Vagina (tissue), 2 donors: ENCODE results near the gene KDM3A. TPM values are rescaled to one million over a fixed set of nuclear protein-coding genes. Genes with fewer than 3 reads are reported as not detected.

Experiments
- DNase-seq, 2 donors: peaks; one replicate each; pipeline ENCODE4 v3.0.0-alpha.2; 2017; ENCODE audit errors: extremely low spot score in 2 of 2
- H3K27ac ChIP-seq: fragments of 200-600 bp; sonication (generic); one replicate; pipeline ENCODE4 v1.5.1; 2019
- H3K27me3 ChIP-seq: fragments of 200-600 bp; sonication (generic); one replicate; pipeline ENCODE4 v1.5.1; 2019
- H3K36me3 ChIP-seq, 2 donors: fragments of 200-600 bp; sonication (generic); one replicate each; pipeline ENCODE4 v1.5.1; 2017 to 2019
- H3K4me1 ChIP-seq: fragments of 200-600 bp; sonication (generic); one replicate; pipeline ENCODE4 v1.5.1; 2019
- H3K4me3 ChIP-seq, 2 donors: fragments of 200-600 bp; sonication (generic); 1 replicate in 1 of 2; 2 replicates in 1 of 2; pipeline ENCODE4 v1.5.1; 2016 to 2019
- H3K9me3 ChIP-seq: fragments of 200-600 bp; sonication (generic); one replicate; pipeline ENCODE4 v1.5.1; 2019
- CTCF ChIP-seq, 3 experiments: fragments of 450-650 bp in 2 of 3; fragments of 200-600 bp in 1 of 3; sonication (generic) in 1 of 3; IDR thresholded peaks; one replicate each; pipeline ENCODE4 v1.5.1; 2017 to 2019; ENCODE audit warnings: antibody characterized with exemption in 3 of 3, mild to moderate bottlenecking in 2 of 3, moderate library complexity in 2 of 3
- POLR2A ChIP-seq, 2 donors: fragments of 450-650 bp; IDR thresholded peaks; one replicate each; pipeline ENCODE4 v1.6.1; 2017; ENCODE audit warnings: antibody characterized with exemption in 2 of 2, mild to moderate bottlenecking in 2 of 2, moderate library complexity in 2 of 2
- POLR2AphosphoS5 ChIP-seq, 2 donors: sonication (generic); formaldehyde crosslinking; IDR thresholded peaks; one replicate each; pipeline ENCODE4 v1.9.0; 2017; ENCODE audit warnings: antibody characterized with exemption in 2 of 2, mild to moderate bottlenecking in 2 of 2, low read depth in 1 of 2; ENCODE audit not compliant: insufficient read depth in 1 of 2
- intact Hi-C: fragments of 100-400 bp; cut with DNase I; formaldehyde crosslinking; loops from one replicate; pipeline ENCODE4 v1.15.1; 2023
- total RNA-seq: library from RNA; depleted of rRNA; stranded (reverse); fragments of >200 nt; gene quantifications from one replicate; pipeline ENCODE4 v1.2.3, GENCODE V29; 2016

KDM3A gene
- total RNA-seq, 1 donor from 2014 or later: 38.3 TPM

- intact Hi-C loops: no loop called here
- no peak for DNase-seq
- Histone ChIP-seq H3K9me3 (no peaks in the 10 kb centered on the region), H3K4me3 (no peak overlapping the region), H3K4me1 (no peaks in the 10 kb centered on the region), H3K36me3 (peaks cover 0 to 90% of the 10 kb centered on the region in 2 donors), H3K27ac (no peak overlapping the region), H3K27me3 (no peaks in the 10 kb centered on the region)
- TF ChIP-seq CTCF (IDR thresholded peaks at IDR 0.05) (no peak), POLR2A (IDR thresholded peaks at IDR 0.05) (no peak), POLR2AphosphoS5 (IDR thresholded peaks at IDR 0.05; ENCODE audit: insufficient read depth in 1 of 2, low read depth in 1 of 2) (no peak)
These were observed 20.0 kb downstream of the KDM3A start for GRCh38 chr2:86461042-86461743.

GRCh38 chr2:86464652-86465051, 23.5 kb downstream of the KDM3A start:
- H3K4me1 ChIP-seq: no peaks in the 10 kb centered on the region
- TF ChIP-seq POLR2A (IDR thresholded peaks at IDR 0.05) (no peak), POLR2AphosphoS5 (IDR thresholded peaks at IDR 0.05; ENCODE audit: insufficient read depth in 1 of 2, low read depth in 1 of 2) (no peak), CTCF (IDR thresholded peaks at IDR 0.05) (no peak)
- no peaks in the 10 kb centered on the region for H3K27me3 ChIP-seq
- no peak for DNase-seq
- intact Hi-C loops: loop anchor here (2.0 kb wide), 1 partner anchor 16 kb away; no protein-coding TSS in a partner anchor
- no peak overlapping the region for H3K4me3 ChIP-seq
- no peaks in the 10 kb centered on the region for H3K9me3 ChIP-seq
- H3K36me3 ChIP-seq: peaks cover 0 to 92% of the 10 kb centered on the region in 2 donors
- no peak overlapping the region for H3K27ac ChIP-seq

- no peak for DNase-seq
- H3K27me3 ChIP-seq: no peaks in the 10 kb centered on the region
- H3K36me3 ChIP-seq: peaks cover 0 to 86% of the 10 kb centered on the region in 2 donors
- no peaks in the 10 kb centered on the region for H3K9me3 ChIP-seq
- no peak for TF ChIP-seq POLR2A (IDR thresholded peaks at IDR 0.05)
- TF ChIP-seq CTCF (IDR thresholded peaks at IDR 0.05): no peak
- no peak for TF ChIP-seq POLR2AphosphoS5 (IDR thresholded peaks at IDR 0.05; ENCODE audit: insufficient read depth in 1 of 2, low read depth in 1 of 2)
- intact Hi-C loops: no loop called here
- no peaks in the 10 kb centered on the region for H3K4me1 ChIP-seq
- no peak overlapping the region for H3K4me3 ChIP-seq
- H3K27ac ChIP-seq: no peak overlapping the region
These were observed 25.1 kb downstream of the KDM3A start for GRCh38 chr2:86466306-86466705.

- no peaks in the 10 kb centered on the region for H3K9me3 ChIP-seq
- DNase-seq: no peak
- no peaks in the 10 kb centered on the region for H3K27me3 ChIP-seq
- TF ChIP-seq POLR2A (IDR thresholded peaks at IDR 0.05) (no peak), CTCF (IDR thresholded peaks at IDR 0.05) (no peak), POLR2AphosphoS5 (IDR thresholded peaks at IDR 0.05; ENCODE audit: insufficient read depth in 1 of 2, low read depth in 1 of 2) (no peak)
- intact Hi-C loops: no loop called here
- no peaks in the 10 kb centered on the region for H3K4me1 ChIP-seq
- H3K27ac ChIP-seq: no peak overlapping the region
- H3K4me3 ChIP-seq: no peak overlapping the region
- peaks cover 0 to 78% of the 10 kb centered on the region in 2 donors for H3K36me3 ChIP-seq
These were observed 27.2 kb downstream of the KDM3A start for GRCh38 chr2:86468162-86469033.
